Thoracic aorta (tissue), 2 donors: ENCODE results near the gene GRAMD1A. TPM values are rescaled to one million over a fixed set of nuclear protein-coding genes. Genes with fewer than 3 reads are reported as not detected.
A peak's percentile ranks its signal among the peaks of the same experiment; 100 is the strongest.
"Not testable (repeated sequence)": the region's sequence is repeated elsewhere in the genome, so short reads cannot be mapped to it uniquely, and the experiment has no call there.

ENCODE experiments used
- ATAC-seq: fragments of 150-250 bp; one replicate; pipeline ENCODE4 v1.8.0; 2017; ENCODE audit warnings: low read depth; ENCODE audit not compliant: insufficient number of reproducible peaks, low FRiP score
- DNase-seq: peaks from one replicate; pipeline ENCODE4 v3.0.0-alpha.2; 2020; ENCODE audit warnings: low spot score
- H3K27ac ChIP-seq, 2 donors: fragments of 200-600 bp; sonication (generic); 1 replicate in 1 of 2; 2 replicates in 1 of 2; pipeline ENCODE4 v1.5.1; 2016; ENCODE audit warnings: mild to moderate bottlenecking in 2 of 2, moderate library complexity in 2 of 2
- H3K27me3 ChIP-seq: fragments of 200-600 bp; sonication (generic); replicated peaks from 2 replicates; pipeline ENCODE4 v1.6.0; 2016; ENCODE audit warnings: mild to moderate bottlenecking; ENCODE audit not compliant: insufficient read depth
- H3K36me3 ChIP-seq: fragments of 200-600 bp; sonication (generic); one replicate; pipeline ENCODE4 v1.5.1; 2016
- H3K4me1 ChIP-seq, 2 donors: fragments of 200-600 bp; sonication (generic); 1 replicate in 1 of 2; 2 replicates in 1 of 2; pipeline versions ENCODE4 v1.5.1 to v1.6.0; 2016; ENCODE audit warnings: low read depth in 2 of 2, mild to moderate bottlenecking in 1 of 2; ENCODE audit not compliant: control insufficient read depth in 1 of 2
- H3K4me3 ChIP-seq: fragments of 200-600 bp; sonication (generic); 2 replicates; pipeline ENCODE4 v1.5.1; 2016; ENCODE audit warnings: mild to moderate bottlenecking
- H3K9me3 ChIP-seq: fragments of 200-600 bp; sonication (generic); 2 replicates; pipeline ENCODE4 v1.5.1; 2016
- CTCF ChIP-seq: fragments of 200-600 bp; sonication (generic); IDR thresholded peaks from one replicate; pipeline ENCODE4 v1.5.1; 2019; ENCODE audit warnings: antibody characterized with exemption
- total RNA-seq, 2 donors: library from RNA; depleted of rRNA; stranded (reverse); fragments of >200 nt; gene quantifications; one replicate each; pipeline versions ENCODE4 v1.1.0 to v1.2.3, GENCODE V29; 2016

Gene GRAMD1A
- total RNA-seq, 2 donors from 2014 or later: 42.9 to 83.5 TPM

DNA sequence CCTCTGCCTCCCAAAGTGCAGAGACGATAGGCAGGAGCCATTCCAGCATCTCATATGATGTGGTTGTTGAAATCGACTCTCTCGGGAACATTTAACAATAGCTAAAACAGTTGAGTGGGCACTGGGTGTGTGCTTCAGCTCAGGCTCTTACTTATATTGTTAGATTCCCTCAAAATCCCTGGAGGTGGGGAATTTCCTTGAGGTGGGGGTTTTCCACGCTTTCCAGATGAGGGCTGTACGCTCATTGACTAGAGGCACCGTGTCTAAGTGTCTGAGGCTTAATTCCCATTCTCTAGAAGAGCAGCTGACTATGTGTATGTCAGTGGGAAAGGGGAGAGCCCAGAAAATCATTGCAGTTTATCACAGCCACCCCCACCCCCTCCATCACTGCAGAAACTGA lies 10.8 kb upstream of the GRAMD1A start:
- Histone ChIP-seq H3K4me3 (no peak overlapping the region), H3K36me3 (no peaks in the 10 kb centered on the region), H3K27me3 (no peaks in the 10 kb centered on the region), H3K27ac (no peak overlapping the region), H3K9me3 (no peaks in the 10 kb centered on the region), H3K4me1 (peaks cover 0 to 10% of the 10 kb centered on the region in 2 donors)
- no peak for TF ChIP-seq CTCF
- no peak for ATAC-seq
- DNase-seq: no peak

GRCh38 chr19:34990578-34991192 lies 9.4 kb upstream of the GRAMD1A start:
- H3K9me3 ChIP-seq: no peaks in the 10 kb centered on the region
- no peak for ATAC-seq
- TF ChIP-seq CTCF: no peak
- H3K27ac ChIP-seq: no peak overlapping the region
- no peaks in the 10 kb centered on the region for H3K27me3 ChIP-seq
- DNase-seq: no peak
- H3K36me3 ChIP-seq: no peaks in the 10 kb centered on the region
- peaks cover 0 to 18% of the 10 kb centered on the region in 2 donors for H3K4me1 ChIP-seq
- H3K4me3 ChIP-seq: no peak overlapping the region

DNA sequence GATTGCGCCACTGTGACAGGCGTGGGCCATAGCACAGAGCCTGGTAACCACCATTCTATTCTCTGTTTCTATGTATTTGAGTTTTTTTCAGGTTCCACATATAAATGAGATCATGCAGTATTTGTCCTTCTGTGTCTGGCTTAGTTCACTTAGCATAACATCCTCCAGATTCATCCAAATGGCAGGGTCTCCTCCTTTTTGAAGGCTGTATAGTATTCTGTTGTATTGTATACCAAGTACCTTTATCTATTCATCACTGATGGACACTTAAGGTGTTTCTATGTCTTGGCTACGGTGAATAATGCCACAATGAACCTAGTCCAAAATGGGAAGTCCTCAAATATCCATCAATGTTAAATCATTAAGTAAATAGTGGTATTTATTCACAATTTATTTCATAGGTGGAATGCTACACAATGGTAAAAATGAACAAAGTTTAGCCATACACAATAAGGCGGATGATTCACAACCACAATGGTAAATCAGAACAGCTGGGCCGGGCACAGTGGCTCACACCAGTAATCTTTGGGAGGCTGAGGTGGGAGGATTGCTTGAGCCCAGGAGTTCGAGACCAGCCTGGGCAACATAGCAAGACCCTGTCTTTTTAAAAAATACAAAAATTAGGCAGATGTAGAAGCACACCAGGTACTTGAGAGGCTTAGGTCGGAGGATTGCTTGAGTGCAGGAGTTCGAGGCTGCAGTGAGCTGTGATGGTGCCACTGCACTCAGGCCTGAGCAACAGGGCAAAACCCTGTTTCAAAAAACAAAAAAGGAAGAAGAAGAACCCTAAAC lies 8.4 kb upstream of the GRAMD1A start:
- no peaks in the 10 kb centered on the region for H3K9me3 ChIP-seq
- no peaks in the 10 kb centered on the region for H3K27me3 ChIP-seq
- no peak overlapping the region for H3K27ac ChIP-seq
- no peak for ATAC-seq
- no peak for TF ChIP-seq CTCF
- peaks cover 0 to 24% of the 10 kb centered on the region in 2 donors for H3K4me1 ChIP-seq
- H3K36me3 ChIP-seq: no peaks in the 10 kb centered on the region
- DNase-seq: no peak
- H3K4me3 ChIP-seq: no peak overlapping the region

DNA sequence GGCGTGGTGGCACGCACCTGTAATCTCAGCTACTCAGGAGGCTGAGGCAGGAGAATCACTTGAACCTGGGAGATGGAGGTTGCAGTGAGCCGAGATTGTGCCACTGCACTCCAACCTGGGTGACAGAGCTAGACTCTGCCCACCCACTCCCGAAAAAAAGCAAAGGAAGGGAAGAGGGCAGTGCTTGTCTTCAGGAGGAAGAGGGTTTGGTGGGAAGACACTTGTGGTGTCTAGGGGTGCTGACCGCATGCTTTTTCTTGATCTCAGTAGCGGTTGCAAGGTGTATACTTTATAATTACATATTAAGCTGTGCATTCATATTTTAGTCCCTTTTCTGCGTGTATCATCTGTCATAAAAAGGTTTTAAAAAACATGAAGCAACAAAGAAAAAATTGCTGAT lies 7.5 kb upstream of the GRAMD1A start:
- H3K27ac ChIP-seq, ATAC-seq, H3K27me3 ChIP-seq, H3K9me3 ChIP-seq, DNase-seq, H3K4me3 ChIP-seq, H3K36me3 ChIP-seq: not testable (repeated sequence)
- H3K4me1 ChIP-seq: peaks cover 3 to 32% of the 10 kb centered on the region in 2 donors

GRCh38 chr19:34994286-34994642 lies 5.9 kb upstream of the GRAMD1A start:
- TF ChIP-seq CTCF: no peak
- H3K9me3 ChIP-seq: no peaks in the 10 kb centered on the region
- no peak overlapping the region for H3K4me3 ChIP-seq
- H3K27ac ChIP-seq: peak overlapping the region; percentile 49 to 83
- DNase-seq (no peak), ATAC-seq (no peak)
- no peaks in the 10 kb centered on the region for H3K36me3 ChIP-seq
- H3K27me3 ChIP-seq: no peaks in the 10 kb centered on the region
- peaks cover 3 to 44% of the 10 kb centered on the region in 2 donors for H3K4me1 ChIP-seq
